Measurements from ENCODE around the gene TRIM10.
A peak's percentile ranks its signal among the peaks of the same experiment; 100 is the strongest.
"Not testable (repeated sequence)": the region's sequence is repeated elsewhere in the genome, so short reads cannot be mapped to it uniquely, and the experiment has no call there.

The TRIM10 gene

GRCh38 chr6:30130887-30131862, 29.8 kb downstream of the TRIM10 start:
- DNase-seq (ENCODE audit: low read depth in 2 of 2, low spot score in 1 of 2): peak; percentile 32 to 35

- no peak for DNase-seq (ENCODE audit: low read depth in 2 of 2, low spot score in 1 of 2)
These were observed 30.8 kb downstream of the TRIM10 start for GRCh38 chr6:30130179-30130679.

GRCh38 chr6:30129265-30130178, 31.5 kb downstream of the TRIM10 start:
- DNase-seq (ENCODE audit: low read depth in 2 of 2, low spot score in 1 of 2): no peak

DNA sequence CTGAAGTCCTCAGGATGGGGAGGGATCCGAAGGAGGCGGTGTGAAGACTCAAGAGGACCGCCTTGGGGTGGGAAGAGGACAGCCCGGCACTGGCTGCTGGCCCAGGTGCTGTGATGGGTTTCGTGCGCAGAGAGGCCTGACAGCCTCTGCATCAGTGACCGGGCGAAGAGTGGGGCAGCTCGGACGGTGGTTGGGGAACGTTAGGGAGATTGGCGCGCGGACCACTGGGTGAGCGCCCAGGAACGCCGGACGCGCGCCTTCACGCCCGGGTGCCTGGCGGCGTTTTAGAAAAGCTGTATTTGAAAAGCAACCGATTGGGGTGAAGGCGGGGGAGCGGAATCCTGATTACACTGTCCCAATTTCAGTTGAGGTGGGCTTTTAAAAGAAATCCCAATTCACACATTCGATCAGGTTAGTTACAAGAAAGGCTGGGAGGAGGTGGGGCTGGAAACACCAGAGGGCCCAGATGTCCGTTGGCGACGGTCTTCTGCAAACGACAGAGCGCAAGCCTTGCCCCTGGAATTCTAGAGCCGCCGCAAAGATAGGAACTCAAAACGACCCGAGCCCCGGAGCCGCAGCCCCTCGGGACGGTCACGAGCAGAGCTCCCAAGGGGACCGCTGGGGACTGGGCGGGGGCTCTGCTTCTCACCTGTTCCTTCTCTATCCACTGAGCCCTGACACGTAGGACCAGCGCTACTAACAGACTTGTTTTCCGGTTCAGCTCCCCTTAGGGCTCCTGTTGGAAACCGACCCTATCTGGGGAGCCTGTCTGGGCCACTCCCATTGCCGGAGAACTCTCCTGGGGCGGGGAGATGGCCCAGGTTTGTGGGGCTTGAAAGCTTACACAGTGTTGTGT, 33.5 kb downstream of the TRIM10 start:
- no peak for DNase-seq (ENCODE audit: low read depth in 2 of 2, low spot score in 1 of 2)

DNA sequence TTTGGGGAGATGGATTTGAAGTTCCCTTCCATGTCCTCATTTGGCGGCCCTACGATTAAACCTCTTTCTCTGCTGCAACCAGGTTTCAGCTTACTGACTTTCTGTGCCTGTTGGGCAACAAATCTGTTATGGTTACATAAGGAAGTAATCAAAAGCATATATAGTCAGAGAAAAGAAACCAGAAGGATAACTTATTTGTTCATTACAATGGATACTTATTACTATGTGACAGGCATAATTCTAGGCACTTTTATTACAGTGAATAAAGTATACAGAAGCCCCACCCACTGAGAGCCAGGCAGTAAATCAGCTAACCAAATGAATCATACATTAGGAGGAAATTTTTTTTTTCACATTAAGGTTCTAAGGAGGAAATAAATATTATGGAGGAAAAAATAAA, 38.5 kb downstream of the TRIM10 start:
- DNase-seq (ENCODE audit: low read depth in 2 of 2, low spot score in 1 of 2): no peak

GRCh38 chr6:30121446-30122366, 39.3 kb downstream of the TRIM10 start:
- no peak for DNase-seq (ENCODE audit: low read depth in 2 of 2, low spot score in 1 of 2)

DNA sequence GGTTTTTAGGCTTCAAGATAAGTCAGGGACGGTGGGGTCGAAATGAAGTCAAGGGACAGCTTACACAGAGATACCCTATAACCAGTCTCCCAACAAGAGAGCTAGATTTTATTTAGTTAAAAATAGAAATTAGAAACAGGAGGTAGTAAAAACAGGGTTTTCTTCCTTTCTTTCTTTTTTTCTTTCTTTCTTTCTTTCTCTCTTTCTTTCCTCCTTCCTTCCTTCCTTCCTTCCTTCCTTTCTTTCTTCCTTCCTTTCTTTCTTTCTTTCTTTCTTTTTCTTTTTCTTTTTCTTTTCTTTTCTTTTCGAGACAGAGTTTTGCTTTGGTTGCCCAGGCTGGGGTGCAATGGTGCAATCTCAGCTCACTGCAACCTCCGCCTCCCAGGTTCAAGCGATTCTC, 42.3 kb downstream of the TRIM10 start:
- not testable (repeated sequence) for DNase-seq (ENCODE audit: low read depth in 2 of 2, low spot score in 1 of 2)

DNA sequence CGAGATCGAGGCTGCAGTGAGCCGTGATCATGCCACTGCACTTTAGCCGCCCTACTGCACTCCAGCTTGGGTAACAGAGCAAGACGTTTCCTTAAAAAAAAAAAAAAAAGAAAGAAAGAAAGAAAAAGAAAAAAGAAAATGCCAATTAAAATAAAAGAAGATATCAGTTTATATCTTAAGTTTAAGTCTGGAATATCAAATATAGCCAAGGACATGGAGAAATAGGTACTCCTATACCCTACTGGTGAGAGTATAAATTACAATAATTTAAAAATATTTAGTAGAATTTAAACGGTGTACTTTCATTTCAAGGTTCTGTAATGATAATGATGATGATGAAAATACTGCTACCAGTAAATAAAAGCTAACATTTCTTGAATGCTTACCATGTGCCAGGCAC, 44.3 kb downstream of the TRIM10 start:
- DNase-seq (ENCODE audit: low read depth in 2 of 2, low spot score in 1 of 2): no peak

DNA sequence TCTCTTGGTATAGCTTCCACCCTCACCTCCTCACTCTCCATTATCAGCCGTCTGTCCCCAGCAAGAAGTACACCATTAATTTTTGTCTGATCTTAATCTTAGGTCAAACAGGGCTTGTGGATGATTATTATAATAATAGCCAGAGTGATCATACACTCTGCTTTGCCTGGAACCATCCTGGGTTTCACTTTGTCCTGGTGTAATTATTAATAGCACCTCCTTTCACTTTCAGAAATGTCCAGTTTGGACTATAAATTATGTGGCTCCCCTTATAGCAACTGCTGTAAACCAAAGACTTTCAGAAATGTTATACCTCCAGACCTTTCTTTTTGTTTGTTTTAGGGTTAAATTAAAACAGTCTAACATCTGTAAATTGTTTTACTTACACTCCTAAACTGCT, 47.2 kb downstream of the TRIM10 start:
- DNase-seq (ENCODE audit: low read depth in 2 of 2, low spot score in 1 of 2): no peak

- no peak for DNase-seq (ENCODE audit: low read depth in 2 of 2, low spot score in 1 of 2)
These were observed 47.8 kb downstream of the TRIM10 start, which contains the start of gene TRIM31 for GRCh38 chr6:30113003-30113759. Gene TRIM31, minus strand, starts transcription at chr6:30113090. Its CDS starts 285 bp downstream, at chr6:30112805.

DNA sequence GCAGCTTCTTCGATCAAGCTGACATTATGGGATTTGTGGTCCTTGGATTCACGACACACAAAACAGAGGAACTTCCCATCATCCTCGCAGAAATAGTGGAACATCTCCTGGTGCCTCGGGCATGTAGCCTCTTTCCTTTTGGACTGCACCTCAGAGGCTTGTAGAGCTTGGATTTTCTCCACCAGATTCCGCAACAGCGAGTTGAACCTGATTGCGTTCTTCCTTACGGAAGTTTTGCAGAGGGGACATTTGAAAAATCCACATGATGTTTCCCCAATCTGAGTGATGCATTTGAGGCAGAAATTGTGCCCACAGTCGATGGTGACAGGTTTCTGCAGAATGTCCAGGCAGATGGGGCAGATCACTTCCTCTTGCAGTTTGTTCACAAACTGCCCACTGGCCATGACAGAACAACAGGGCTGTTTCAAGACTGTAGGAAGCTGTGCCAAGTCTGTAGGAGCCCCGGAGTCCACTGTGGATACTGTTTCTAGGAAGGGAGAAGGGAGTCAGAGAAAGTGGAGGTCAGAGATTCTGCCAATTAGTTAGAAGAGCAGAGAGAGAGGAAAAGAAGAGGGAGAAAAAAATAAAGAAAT, 48.5 kb downstream of the TRIM10 start:
- DNase-seq (ENCODE audit: low read depth in 2 of 2, low spot score in 1 of 2): no peak

DNA sequence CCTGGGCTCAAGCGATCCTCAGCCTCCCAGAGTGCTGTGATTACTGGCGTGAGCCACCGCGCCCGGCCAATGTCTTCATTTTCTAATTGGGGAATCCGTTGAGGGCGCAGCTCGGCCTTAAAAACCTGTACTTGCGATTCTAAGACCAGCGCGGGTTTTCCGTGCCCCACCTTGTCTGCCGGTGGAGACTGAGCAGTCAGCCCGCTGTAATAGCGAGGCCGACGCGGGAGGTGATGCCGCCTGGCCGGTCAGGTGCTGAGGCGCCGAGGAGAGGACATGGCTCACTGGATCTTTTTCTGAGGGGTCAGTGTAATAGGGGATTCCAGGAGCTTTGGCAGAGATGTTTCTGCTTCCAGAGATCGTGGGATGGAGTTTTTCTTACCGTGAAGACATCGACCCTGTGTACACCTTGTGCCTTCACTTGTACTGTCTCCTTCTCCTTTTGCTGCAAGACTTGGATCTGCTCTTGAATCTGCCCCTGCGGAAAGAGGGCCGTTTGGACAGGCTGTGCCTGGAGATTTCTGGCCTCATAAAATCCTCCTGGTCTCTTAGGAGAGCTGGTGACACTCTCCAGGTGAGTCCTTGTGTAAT, 49.6 kb downstream of the TRIM10 start:
- no peak for DNase-seq (ENCODE audit: low read depth in 2 of 2, low spot score in 1 of 2)

DNA sequence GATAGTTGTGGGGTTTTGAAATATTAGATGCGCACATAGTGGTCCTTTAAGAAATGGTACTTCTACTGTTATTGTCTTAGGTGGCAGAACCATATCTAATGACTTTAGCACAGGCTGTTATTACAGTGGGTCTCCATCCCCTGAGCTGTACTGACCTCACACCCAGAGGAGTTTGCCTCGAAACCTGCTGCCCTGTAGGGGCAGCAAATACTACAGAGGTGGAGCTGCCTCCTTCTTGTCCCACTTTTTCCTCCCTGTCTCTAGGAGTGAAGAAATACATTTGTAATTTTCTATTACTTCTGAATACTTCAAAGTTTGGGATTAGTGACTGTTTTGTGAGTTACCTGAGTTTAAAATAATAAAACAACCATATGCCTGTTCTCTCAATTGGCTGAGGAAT, 56.4 kb downstream of the TRIM10 start:
- no peak for DNase-seq (ENCODE audit: low read depth in 2 of 2, low spot score in 1 of 2)

DNA sequence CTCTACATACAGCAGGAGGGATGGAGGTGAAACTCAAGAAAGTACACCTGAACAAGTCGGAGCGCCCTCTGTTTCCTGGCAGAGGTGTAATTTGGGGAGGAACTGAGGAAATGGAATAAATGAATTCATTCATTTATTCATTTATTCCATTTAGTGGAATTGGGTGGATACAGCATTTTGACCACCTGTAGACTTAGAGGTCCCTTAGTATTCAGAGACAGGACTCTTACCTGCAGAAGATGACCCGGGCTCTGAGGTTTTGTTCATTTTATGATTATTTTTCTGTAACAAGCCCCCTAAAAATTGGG, 57.2 kb downstream of the TRIM10 start:
- DNase-seq (ENCODE audit: low read depth in 2 of 2, low spot score in 1 of 2): no peak

- peak; percentile 70 to 71 for DNase-seq (ENCODE audit: low read depth in 2 of 2, low spot score in 1 of 2)
These were observed 57.8 kb downstream of the TRIM10 start for GRCh38 chr6:30102970-30103871.

- no peak for DNase-seq (ENCODE audit: low read depth in 2 of 2, low spot score in 1 of 2)
These were observed 58.5 kb downstream of the TRIM10 start for GRCh38 chr6:30102414-30102969.
